ENCODE data around the gene LILRB1.

DNA sequence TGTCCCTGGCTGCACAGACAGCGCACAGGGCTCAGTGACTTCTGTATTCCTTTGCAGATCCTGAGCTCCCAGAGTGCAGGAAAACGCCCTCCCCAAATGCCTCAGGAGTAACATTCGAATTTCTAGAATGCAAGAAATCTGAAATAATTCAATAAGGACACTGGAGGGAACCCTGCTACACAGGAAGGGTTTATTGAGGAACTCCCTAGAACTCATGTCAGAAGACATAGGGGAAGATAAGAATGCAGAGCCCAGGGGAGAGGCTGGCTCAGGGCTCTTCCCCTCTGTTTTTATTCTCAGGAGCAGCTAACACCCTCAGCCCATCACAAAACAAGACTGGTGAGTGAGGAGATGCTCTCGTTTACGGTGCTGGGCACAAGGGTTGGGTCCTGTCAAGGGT is 30.1 kb upstream of the LILRB1 start:
- TF ChIP-seq, protein P1, sequence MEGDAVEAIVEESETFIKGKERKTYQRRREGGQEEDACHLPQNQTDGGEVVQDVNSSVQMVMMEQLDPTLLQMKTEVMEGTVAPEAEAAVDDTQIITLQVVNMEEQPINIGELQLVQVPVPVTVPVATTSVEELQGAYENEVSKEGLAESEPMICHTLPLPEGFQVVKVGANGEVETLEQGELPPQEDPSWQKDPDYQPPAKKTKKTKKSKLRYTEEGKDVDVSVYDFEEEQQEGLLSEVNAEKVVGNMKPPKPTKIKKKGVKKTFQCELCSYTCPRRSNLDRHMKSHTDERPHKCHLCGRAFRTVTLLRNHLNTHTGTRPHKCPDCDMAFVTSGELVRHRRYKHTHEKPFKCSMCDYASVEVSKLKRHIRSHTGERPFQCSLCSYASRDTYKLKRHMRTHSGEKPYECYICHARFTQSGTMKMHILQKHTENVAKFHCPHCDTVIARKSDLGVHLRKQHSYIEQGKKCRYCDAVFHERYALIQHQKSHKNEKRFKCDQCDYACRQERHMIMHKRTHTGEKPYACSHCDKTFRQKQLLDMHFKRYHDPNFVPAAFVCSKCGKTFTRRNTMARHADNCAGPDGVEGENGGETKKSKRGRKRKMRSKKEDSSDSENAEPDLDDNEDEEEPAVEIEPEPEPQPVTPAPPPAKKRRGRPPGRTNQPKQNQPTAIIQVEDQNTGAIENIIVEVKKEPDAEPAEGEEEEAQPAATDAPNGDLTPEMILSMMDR (conservative IDR thresholded peaks at IDR 0.05 in 1 of 2, IDR thresholded peaks at IDR 0.05 in 1 of 2; ENCODE audit: low read depth in 1 of 2, low read length in 2 of 2): no peak
- TF ChIP-seq EZH2 (IDR thresholded peaks at IDR 0.05; ENCODE audit: low read length, missing control alignments): no peak
